Loucy (cell line): ENCODE data around the gene SAA4.

Source experiments
- H2AFZ ChIP-seq: fragments of 200-600 bp; sonication (generic); 2 replicates; pipeline ENCODE4 v1.6.0; 2016; ENCODE audit warnings: antibody characterized with exemption, mild to moderate bottlenecking, low read length, moderate library complexity
- H3F3A ChIP-seq: fragments of 200-600 bp; 2 replicates; pipeline ENCODE4 v1.6.0; 2016; ENCODE audit warnings: antibody characterized with exemption, low read depth, mild to moderate bottlenecking
- H3K27me3 ChIP-seq: fragments of 200-600 bp; sonication (generic); 2 replicates; pipeline ENCODE4 v1.6.1; 2014; ENCODE audit warnings: low read length, mild to moderate bottlenecking; ENCODE audit not compliant: insufficient read depth, poor library complexity, severe bottlenecking
- H3K36me3 ChIP-seq: fragments of 200-600 bp; sonication (generic); 2 replicates; pipeline ENCODE4 v1.6.1; 2016; ENCODE audit warnings: low read length; ENCODE audit not compliant: insufficient read depth
- H3K4me1 ChIP-seq: fragments of 200-600 bp; sonication (generic); 2 replicates; pipeline ENCODE4 v1.5.1; 2014; ENCODE audit warnings: low read length, mild to moderate bottlenecking; ENCODE audit not compliant: insufficient read depth, poor library complexity, severe bottlenecking
- H3K4me2 ChIP-seq: fragments of 200-600 bp; sonication (generic); 2 replicates; pipeline ENCODE4 v1.6.0; 2014; ENCODE audit warnings: antibody characterized with exemption, low read length, low read depth, mild to moderate bottlenecking; ENCODE audit not compliant: poor library complexity, severe bottlenecking
- H3K4me3 ChIP-seq: fragments of 200-600 bp; sonication (generic); 2 replicates; pipeline ENCODE4 v1.5.1; 2014; ENCODE audit warnings: low read length, mild to moderate bottlenecking, mixed read lengths; ENCODE audit not compliant: poor library complexity, severe bottlenecking
- H3K79me2 ChIP-seq: fragments of 200-600 bp; sonication (generic); 2 replicates; pipeline ENCODE4 v1.6.1; 2014; ENCODE audit warnings: low read length; ENCODE audit not compliant: insufficient read depth
- H3K9ac ChIP-seq: fragments of 200-600 bp; sonication (generic); 2 replicates; pipeline ENCODE4 v1.6.0; 2014; ENCODE audit warnings: mild to moderate bottlenecking, low read depth, low read length, moderate library complexity; ENCODE audit not compliant: poor library complexity, severe bottlenecking
- H3K9me2 ChIP-seq: fragments of 200-600 bp; sonication (generic); replicated peaks from 2 replicates; pipeline ENCODE4 v1.6.1; 2016; ENCODE audit warnings: low read depth, low read length, mixed read lengths
- H3K9me3 ChIP-seq: fragments of 200-600 bp; sonication (generic); 2 replicates; pipeline ENCODE4 v1.6.1; 2014; ENCODE audit warnings: mild to moderate bottlenecking, antibody characterized with exemption, low read length, low read depth; ENCODE audit not compliant: insufficient read depth
- H4K20me1 ChIP-seq: fragments of 200-600 bp; sonication (generic); 2 replicates; pipeline ENCODE4 v1.6.0; 2014; ENCODE audit warnings: antibody characterized with exemption, low read length, mild to moderate bottlenecking; ENCODE audit not compliant: insufficient read depth, poor library complexity, severe bottlenecking
- EZH2phosphoT487 ChIP-seq: fragments of 200-600 bp; IDR thresholded peaks from 2 replicates; pipeline ENCODE4 v1.6.1; 2018; ENCODE audit warnings: antibody characterized with exemption, mild to moderate bottlenecking, moderate library complexity, borderline replicate concordance
- TF ChIP-seq, protein P1 (sequence below): fragments of 200-600 bp; sonication (generic); conservative IDR thresholded peaks from 2 replicates; pipeline ENCODE4 v1.5.1; 2014; ENCODE audit warnings: mild to moderate bottlenecking, antibody characterized with exemption, low read length

Gene SAA4

DNA sequence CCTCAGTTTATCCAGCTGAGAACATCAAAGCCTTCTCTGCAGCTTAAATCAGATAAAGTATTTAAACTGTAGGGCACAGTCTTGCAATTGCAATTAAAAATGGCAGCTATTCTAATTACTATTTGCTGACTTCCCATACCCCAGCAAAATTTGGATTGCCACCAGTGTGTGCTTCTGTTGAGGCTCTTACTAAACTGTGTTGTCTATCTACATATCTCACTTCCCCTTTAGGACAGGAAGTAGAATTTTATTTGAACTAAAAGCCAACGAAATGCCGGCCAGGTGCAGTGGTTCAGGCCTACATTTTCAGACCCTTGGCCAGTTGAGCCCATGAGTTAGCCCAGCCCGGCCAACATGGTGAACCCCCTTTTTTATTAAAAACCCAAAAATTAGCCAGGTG is 7.1 kb downstream of the SAA4 start:
- no peak overlapping the region for H3K9ac ChIP-seq

DNA sequence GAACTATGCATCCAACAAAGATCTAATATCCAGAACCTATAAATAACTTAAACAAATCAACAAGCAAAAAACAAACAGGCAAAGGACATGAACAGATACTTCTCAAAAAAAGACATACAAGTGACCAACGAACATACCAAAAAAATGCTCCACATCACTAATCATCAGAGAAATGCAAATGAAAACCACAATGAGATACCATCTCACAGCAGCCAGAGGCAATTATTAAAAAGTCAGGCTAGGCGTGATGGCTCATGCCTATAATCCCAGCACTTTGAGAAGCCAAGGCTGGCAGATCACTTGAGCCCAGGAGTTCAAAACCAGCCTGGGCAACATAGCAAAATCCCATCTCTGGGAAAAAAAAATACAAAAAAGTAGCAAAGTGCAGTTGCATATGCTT is 10.7 kb downstream of the SAA4 start:
- H3K4me3 ChIP-seq = no peak overlapping the region
- no peaks in the 10 kb centered on the region for H3K9me2 ChIP-seq
- no peaks in the 10 kb centered on the region for H4K20me1 ChIP-seq
- H3K4me1 ChIP-seq = no peaks in the 10 kb centered on the region
- no peak overlapping the region for H3K4me2 ChIP-seq
- no peaks in the 10 kb centered on the region for H3K36me3 ChIP-seq
- H2AFZ ChIP-seq = no peak overlapping the region
- H3K27me3 ChIP-seq = peaks cover 2% of the 10 kb centered on the region
- H3K9ac ChIP-seq = no peak overlapping the region
- no peak for TF ChIP-seq EZH2phosphoT487
- TF ChIP-seq, protein P1, sequence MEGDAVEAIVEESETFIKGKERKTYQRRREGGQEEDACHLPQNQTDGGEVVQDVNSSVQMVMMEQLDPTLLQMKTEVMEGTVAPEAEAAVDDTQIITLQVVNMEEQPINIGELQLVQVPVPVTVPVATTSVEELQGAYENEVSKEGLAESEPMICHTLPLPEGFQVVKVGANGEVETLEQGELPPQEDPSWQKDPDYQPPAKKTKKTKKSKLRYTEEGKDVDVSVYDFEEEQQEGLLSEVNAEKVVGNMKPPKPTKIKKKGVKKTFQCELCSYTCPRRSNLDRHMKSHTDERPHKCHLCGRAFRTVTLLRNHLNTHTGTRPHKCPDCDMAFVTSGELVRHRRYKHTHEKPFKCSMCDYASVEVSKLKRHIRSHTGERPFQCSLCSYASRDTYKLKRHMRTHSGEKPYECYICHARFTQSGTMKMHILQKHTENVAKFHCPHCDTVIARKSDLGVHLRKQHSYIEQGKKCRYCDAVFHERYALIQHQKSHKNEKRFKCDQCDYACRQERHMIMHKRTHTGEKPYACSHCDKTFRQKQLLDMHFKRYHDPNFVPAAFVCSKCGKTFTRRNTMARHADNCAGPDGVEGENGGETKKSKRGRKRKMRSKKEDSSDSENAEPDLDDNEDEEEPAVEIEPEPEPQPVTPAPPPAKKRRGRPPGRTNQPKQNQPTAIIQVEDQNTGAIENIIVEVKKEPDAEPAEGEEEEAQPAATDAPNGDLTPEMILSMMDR = no peak
- H3F3A ChIP-seq = no peaks in the 10 kb centered on the region
- no peaks in the 10 kb centered on the region for H3K9me3 ChIP-seq
- H3K79me2 ChIP-seq = no peaks in the 10 kb centered on the region

More for the DNA sequence above, 7.1 kb downstream of the SAA4 start:
- Histone ChIP-seq H3K9me3 (no peaks in the 10 kb centered on the region), H3F3A (no peaks in the 10 kb centered on the region), H4K20me1 (no peaks in the 10 kb centered on the region), H3K36me3 (no peaks in the 10 kb centered on the region), H3K79me2 (no peaks in the 10 kb centered on the region), H3K9me2 (no peaks in the 10 kb centered on the region), H3K27me3 (no peaks in the 10 kb centered on the region), H3K4me2 (no peak overlapping the region), H2AFZ (no peak overlapping the region), H3K4me3 (no peak overlapping the region), H3K4me1 (no peaks in the 10 kb centered on the region)
- TF ChIP-seq EZH2phosphoT487 = no peak
- TF ChIP-seq, protein P1 = no peak

DNA sequence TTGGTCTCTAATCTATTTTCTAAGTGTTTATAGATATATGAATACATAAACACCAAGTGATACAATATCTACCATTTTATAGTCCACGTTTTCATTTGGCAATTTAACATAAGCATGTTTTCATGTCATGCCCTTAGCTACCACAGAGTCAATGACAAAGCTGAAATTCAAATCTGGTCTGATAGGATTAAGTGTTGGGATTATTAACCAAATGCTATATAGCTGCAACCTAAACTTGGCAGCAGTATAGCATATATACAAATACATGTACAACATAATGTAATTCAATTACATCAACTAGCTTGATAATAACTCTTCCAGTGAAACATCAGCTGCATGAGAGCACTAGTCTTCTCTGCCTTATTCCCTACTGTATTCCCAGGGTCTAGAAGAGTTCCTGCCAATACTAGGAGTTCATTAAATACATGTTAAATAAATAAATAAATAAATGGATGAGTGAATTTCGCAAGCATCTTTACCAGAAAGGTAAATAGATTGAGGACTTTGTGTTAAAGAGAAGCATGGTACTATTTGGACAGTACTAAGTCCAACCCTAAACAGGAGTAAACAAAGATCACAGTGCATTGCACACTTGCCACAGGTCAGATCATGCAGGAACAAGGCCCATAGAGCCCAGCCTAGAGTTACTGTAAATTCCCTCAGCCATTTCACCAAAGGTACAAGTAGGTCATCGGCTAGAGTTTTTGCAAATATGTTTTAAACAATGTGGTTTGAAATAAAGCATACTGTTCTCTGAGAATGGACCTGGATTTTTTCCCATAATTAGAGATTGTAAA is 12.8 kb downstream of the SAA4 start:
- Histone ChIP-seq H3K79me2 (no peaks in the 10 kb centered on the region), H3K36me3 (no peaks in the 10 kb centered on the region), H4K20me1 (no peaks in the 10 kb centered on the region), H3K4me1 (no peaks in the 10 kb centered on the region), H3K4me2 (no peak overlapping the region), H3K9me2 (no peaks in the 10 kb centered on the region), H3K27me3 (peaks cover 11% of the 10 kb centered on the region), H3K4me3 (no peak overlapping the region), H2AFZ (no peak overlapping the region), H3K9ac (no peak overlapping the region), H3K9me3 (no peaks in the 10 kb centered on the region), H3F3A (no peaks in the 10 kb centered on the region)
- TF ChIP-seq, protein P1 = no peak
- TF ChIP-seq EZH2phosphoT487 = no peak
